Measurements from ENCODE around the gene PEX14.

Gene PEX14

GRCh38 chr1:10617931-10618885 lies 143.5 kb downstream of the PEX14 start:
- H3K36me3 ChIP-seq (ENCODE audit: control insufficient read depth, insufficient read depth, low read length) = peaks cover 14% of the 10 kb centered on the region
- no peaks in the 10 kb centered on the region for H3K4me1 ChIP-seq (ENCODE audit: control insufficient read depth, insufficient read depth, low read length, poor library complexity, severe bottlenecking)
- H3K9me3 ChIP-seq (ENCODE audit: control insufficient read depth, low read length) = no peaks in the 10 kb centered on the region
- no peak overlapping the region for H3K27ac ChIP-seq (ENCODE audit: low read depth, low read length, severe bottlenecking)
- 92 to 95% methylated on average over 22 to 23 of the region's 23 CpGs for WGBS, 2 experiments (ENCODE audit: insufficient coverage in 2 of 2)
- no peak overlapping the region for H3K4me3 ChIP-seq (ENCODE audit: extremely low read depth, insufficient read depth, low read length, poor library complexity, severe bottlenecking)

- no peak overlapping the region for H3K27ac ChIP-seq (ENCODE audit: low read depth, low read length, severe bottlenecking)
- 96 to 97% methylated on average over 9 to 10 of the region's 12 CpGs for WGBS, 2 experiments (ENCODE audit: insufficient coverage in 2 of 2)
Observed at GRCh38 chr1:10620776-10621175, 146.0 kb downstream of the PEX14 start.

GRCh38 chr1:10621906-10622305 lies 147.2 kb downstream of the PEX14 start:
- Histone ChIP-seq H3K36me3 (ENCODE audit: control insufficient read depth, insufficient read depth, low read length) (peaks cover 24% of the 10 kb centered on the region), H3K27ac (ENCODE audit: low read depth, low read length, severe bottlenecking) (no peak overlapping the region), H3K4me1 (ENCODE audit: control insufficient read depth, insufficient read depth, low read length, poor library complexity, severe bottlenecking) (no peaks in the 10 kb centered on the region), H3K9me3 (ENCODE audit: control insufficient read depth, low read length) (no peaks in the 10 kb centered on the region), H3K4me3 (ENCODE audit: extremely low read depth, insufficient read depth, low read length, poor library complexity, severe bottlenecking) (no peak overlapping the region)
- 94 to 96% methylated on average over 7 to 9 of the region's 9 CpGs for WGBS, 2 experiments (ENCODE audit: insufficient coverage in 2 of 2)

More at GRCh38 chr1:10620776-10621175, 146.0 kb downstream of the PEX14 start:
- Histone ChIP-seq H3K9me3 (ENCODE audit: control insufficient read depth, low read length) (no peaks in the 10 kb centered on the region), H3K4me3 (ENCODE audit: extremely low read depth, insufficient read depth, low read length, poor library complexity, severe bottlenecking) (no peak overlapping the region), H3K36me3 (ENCODE audit: control insufficient read depth, insufficient read depth, low read length) (peaks cover 24% of the 10 kb centered on the region), H3K4me1 (ENCODE audit: control insufficient read depth, insufficient read depth, low read length, poor library complexity, severe bottlenecking) (no peaks in the 10 kb centered on the region)

GRCh38 chr1:10622910-10623685 lies 148.3 kb downstream of the PEX14 start:
- H3K9me3 ChIP-seq (ENCODE audit: control insufficient read depth, low read length) = no peaks in the 10 kb centered on the region
- no peak overlapping the region for H3K27ac ChIP-seq (ENCODE audit: low read depth, low read length, severe bottlenecking)
- no peak overlapping the region for H3K4me3 ChIP-seq (ENCODE audit: extremely low read depth, insufficient read depth, low read length, poor library complexity, severe bottlenecking)
- H3K36me3 ChIP-seq (ENCODE audit: control insufficient read depth, insufficient read depth, low read length) = peaks cover 24% of the 10 kb centered on the region
- no peaks in the 10 kb centered on the region for H3K4me1 ChIP-seq (ENCODE audit: control insufficient read depth, insufficient read depth, low read length, poor library complexity, severe bottlenecking)
- WGBS, 2 experiments (ENCODE audit: insufficient coverage in 2 of 2) = 94 to 95% methylated on average over 17 to 21 of the region's 24 CpGs

GRCh38 chr1:10623686-10624145 lies 149.0 kb downstream of the PEX14 start:
- Histone ChIP-seq H3K4me3 (ENCODE audit: extremely low read depth, insufficient read depth, low read length, poor library complexity, severe bottlenecking) (no peak overlapping the region), H3K9me3 (ENCODE audit: control insufficient read depth, low read length) (no peaks in the 10 kb centered on the region), H3K36me3 (ENCODE audit: control insufficient read depth, insufficient read depth, low read length) (peaks cover 20% of the 10 kb centered on the region), H3K27ac (ENCODE audit: low read depth, low read length, severe bottlenecking) (no peak overlapping the region), H3K4me1 (ENCODE audit: control insufficient read depth, insufficient read depth, low read length, poor library complexity, severe bottlenecking) (no peaks in the 10 kb centered on the region)
- WGBS, 2 experiments (ENCODE audit: insufficient coverage in 2 of 2) = 94 to 98% methylated on average over 6 to 12 of the region's 12 CpGs

GRCh38 chr1:10624256-10625050 lies 149.7 kb downstream of the PEX14 start:
- Histone ChIP-seq H3K4me1 (ENCODE audit: control insufficient read depth, insufficient read depth, low read length, poor library complexity, severe bottlenecking) (no peaks in the 10 kb centered on the region), H3K9me3 (ENCODE audit: control insufficient read depth, low read length) (no peaks in the 10 kb centered on the region), H3K36me3 (ENCODE audit: control insufficient read depth, insufficient read depth, low read length) (peaks cover 24% of the 10 kb centered on the region), H3K4me3 (ENCODE audit: extremely low read depth, insufficient read depth, low read length, poor library complexity, severe bottlenecking) (no peak overlapping the region), H3K27ac (ENCODE audit: low read depth, low read length, severe bottlenecking) (no peak overlapping the region)
- 95 to 96% methylated on average over 22 to 25 of the region's 26 CpGs for WGBS, 2 experiments (ENCODE audit: insufficient coverage in 2 of 2)

GRCh38 chr1:10625076-10625475 lies 150.3 kb downstream of the PEX14 start:
- 91 to 92% methylated on average over 7 to 8 of the region's 9 CpGs for WGBS, 2 experiments (ENCODE audit: insufficient coverage in 2 of 2)
- no peak overlapping the region for H3K27ac ChIP-seq (ENCODE audit: low read depth, low read length, severe bottlenecking)

GRCh38 chr1:10625554-10625953 lies 150.8 kb downstream of the PEX14 start:
- no peaks in the 10 kb centered on the region for H3K4me1 ChIP-seq (ENCODE audit: control insufficient read depth, insufficient read depth, low read length, poor library complexity, severe bottlenecking)
- H3K9me3 ChIP-seq (ENCODE audit: control insufficient read depth, low read length) = no peaks in the 10 kb centered on the region
- 95 to 98% methylated on average over 8 to 9 of the region's 10 CpGs for WGBS, 2 experiments (ENCODE audit: insufficient coverage in 2 of 2)
- no peak overlapping the region for H3K4me3 ChIP-seq (ENCODE audit: extremely low read depth, insufficient read depth, low read length, poor library complexity, severe bottlenecking)
- H3K36me3 ChIP-seq (ENCODE audit: control insufficient read depth, insufficient read depth, low read length) = peaks cover 27% of the 10 kb centered on the region
- no peak overlapping the region for H3K27ac ChIP-seq (ENCODE audit: low read depth, low read length, severe bottlenecking)

More at GRCh38 chr1:10625076-10625475, 150.3 kb downstream of the PEX14 start:
- H3K36me3 ChIP-seq (ENCODE audit: control insufficient read depth, insufficient read depth, low read length) = peaks cover 27% of the 10 kb centered on the region
- no peaks in the 10 kb centered on the region for H3K4me1 ChIP-seq (ENCODE audit: control insufficient read depth, insufficient read depth, low read length, poor library complexity, severe bottlenecking)
- no peaks in the 10 kb centered on the region for H3K9me3 ChIP-seq (ENCODE audit: control insufficient read depth, low read length)
- H3K4me3 ChIP-seq (ENCODE audit: extremely low read depth, insufficient read depth, low read length, poor library complexity, severe bottlenecking) = no peak overlapping the region

- 93 to 98% methylated on average over 9 to 12 of the region's 13 CpGs for WGBS, 2 experiments (ENCODE audit: insufficient coverage in 2 of 2)
- Histone ChIP-seq H3K36me3 (ENCODE audit: control insufficient read depth, insufficient read depth, low read length) (peaks cover 29% of the 10 kb centered on the region), H3K4me1 (ENCODE audit: control insufficient read depth, insufficient read depth, low read length, poor library complexity, severe bottlenecking) (no peaks in the 10 kb centered on the region), H3K27ac (ENCODE audit: low read depth, low read length, severe bottlenecking) (no peak overlapping the region), H3K4me3 (ENCODE audit: extremely low read depth, insufficient read depth, low read length, poor library complexity, severe bottlenecking) (no peak overlapping the region), H3K9me3 (ENCODE audit: control insufficient read depth, low read length) (no peaks in the 10 kb centered on the region)
Observed at GRCh38 chr1:10626131-10626731, 151.5 kb downstream of the PEX14 start.

All from mesodermal cell (in vitro differentiated cells).